NCI-H2196 (cell line): ENCODE data around the gene THSD4.
"Not testable (repeated sequence)": the region's sequence is repeated elsewhere in the genome, so short reads cannot be mapped to it uniquely, and the experiment has no call there.

Experiments
- DNase-seq: peaks from one replicate; lab custom pipeline; 2025; ENCODE audit not compliant: unreplicated experiment; lab: John Stamatoyannopoulos, UW

The THSD4 gene

GRCh38 chr15:71319424-71319823, 204.2 kb downstream of the THSD4 start:
- DNase-seq, result not testable (repeated sequence)

GRCh38 chr15:71319935-71320334, 204.7 kb downstream of the THSD4 start:
- DNase-seq, result no peak

DNA sequence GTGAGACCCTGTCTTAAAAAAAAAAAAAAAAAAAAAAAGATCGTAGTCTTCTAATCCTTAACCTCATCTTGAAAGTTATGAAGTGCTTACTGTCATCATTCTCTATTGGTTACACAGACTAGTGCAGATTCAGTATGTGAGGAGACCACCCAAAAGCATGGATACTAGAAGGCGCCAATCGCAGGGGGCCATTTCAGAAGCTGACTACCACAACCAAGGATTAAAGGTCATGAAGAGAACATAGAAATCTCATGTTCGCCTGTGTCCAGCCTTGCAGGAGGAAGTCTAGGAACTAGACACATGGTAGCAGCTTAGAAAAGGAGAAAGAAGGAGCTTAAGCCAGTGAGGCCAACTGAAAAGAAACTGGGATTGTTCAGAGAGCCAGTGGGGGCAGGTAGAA, 207.8 kb downstream of the THSD4 start:
- no peak for DNase-seq

- DNase-seq, result no peak
Measured at GRCh38 chr15:71323584-71323983, 208.3 kb downstream of the THSD4 start.

DNA sequence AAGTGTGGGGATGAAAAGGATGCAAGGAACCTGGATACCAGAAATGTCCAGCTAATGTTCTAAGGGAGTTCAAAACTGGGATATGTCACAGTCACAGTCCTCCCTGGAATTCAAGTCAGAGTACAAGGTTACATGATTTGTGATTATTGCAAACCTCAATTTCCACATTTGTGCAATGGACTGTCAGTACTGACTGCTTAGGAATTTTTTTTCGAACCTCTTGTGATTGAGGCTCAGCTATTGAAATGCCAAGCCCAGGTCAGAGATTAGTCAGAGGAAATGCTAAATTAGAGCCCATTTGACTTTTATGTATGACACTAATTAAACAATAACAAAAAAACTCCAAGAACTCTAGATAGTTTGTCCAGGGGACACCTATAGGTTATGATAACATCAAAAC, 210.2 kb downstream of the THSD4 start:
- no peak for DNase-seq

- DNase-seq, result no peak
Measured at GRCh38 chr15:71328453-71328852, 213.2 kb downstream of the THSD4 start.

DNA sequence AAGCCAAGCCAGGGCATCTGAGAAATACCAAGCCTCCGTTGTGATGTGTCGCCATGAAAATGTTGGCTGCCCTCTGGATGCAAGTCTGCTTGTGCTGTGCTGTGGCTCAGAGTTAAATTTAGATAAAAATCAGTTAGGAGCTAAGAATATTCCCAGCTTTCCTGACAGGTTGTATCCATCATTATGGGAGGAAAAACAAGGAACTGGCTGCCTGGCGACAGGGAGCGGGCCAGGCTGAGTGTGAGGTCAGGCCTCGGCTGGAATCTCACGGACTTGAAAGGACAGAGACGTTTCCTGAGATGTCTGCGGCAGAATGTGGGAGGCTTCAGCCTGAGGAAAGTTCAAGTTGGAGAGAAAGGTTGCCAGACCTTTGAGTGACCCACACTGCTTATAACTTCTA, 213.8 kb downstream of the THSD4 start:
- no peak for DNase-seq

DNA sequence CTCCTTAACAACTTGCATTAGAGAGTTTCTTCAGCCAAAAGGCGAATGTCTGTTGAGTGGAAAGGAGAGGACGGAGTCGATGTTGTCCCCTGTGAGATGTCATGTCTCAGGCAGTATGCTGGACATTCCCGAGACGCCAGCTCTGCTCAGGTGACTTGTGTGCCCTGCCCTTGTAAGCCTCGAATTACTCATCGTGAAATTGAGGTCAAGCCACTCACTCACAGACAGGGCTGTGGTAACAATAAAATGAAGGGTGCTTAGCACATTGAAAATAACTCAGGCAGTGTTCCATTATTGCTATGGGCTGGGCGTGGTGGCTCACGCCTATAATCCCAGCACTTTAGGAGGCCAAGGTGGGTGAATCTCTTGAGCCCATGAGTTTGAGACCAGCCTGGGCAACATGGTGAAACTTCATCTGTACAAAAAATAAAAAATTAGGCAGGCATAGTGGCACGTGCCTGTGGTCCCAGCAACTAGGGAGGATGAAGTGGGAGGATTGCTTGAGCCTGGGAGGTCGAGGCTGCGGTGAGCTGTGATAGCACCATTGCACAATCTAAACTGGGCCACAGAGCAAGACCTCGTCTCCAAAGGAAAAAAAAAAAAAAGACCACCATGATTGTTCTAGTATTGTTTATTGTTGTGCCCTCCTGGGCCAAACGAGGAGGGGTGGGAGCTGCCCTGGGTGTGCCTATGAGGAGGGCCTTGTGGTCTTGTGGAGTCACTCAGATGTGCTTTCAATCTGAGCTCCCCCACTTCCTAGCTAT, 214.4 kb downstream of the THSD4 start:
- no peak for DNase-seq

DNA sequence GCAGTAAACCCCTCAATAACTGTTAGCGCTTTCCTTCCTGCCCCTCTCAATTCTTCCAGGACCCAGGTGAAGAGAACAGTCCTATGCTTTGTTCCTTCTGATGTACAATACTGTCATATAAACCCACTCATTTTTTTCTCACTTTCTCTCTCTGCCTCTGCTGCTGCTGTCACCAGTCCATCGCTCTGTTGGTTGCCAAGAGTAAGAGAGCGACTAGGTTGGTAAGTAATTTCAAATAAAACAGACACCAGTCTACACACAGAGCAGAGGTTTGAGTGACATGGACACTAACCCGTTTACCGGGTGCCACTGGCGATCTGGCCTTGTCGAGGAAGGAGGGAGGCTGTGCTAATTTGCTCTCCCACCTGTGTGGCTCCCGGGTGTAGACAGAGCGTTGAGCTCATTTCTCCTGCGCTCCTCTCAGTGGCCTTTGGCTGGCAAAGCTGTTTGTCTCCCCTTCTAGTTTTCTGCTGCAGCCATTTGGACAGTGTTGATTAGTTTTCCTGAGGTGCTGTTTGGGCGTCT, 215.4 kb downstream of the THSD4 start:
- DNase-seq, result no peak

GRCh38 chr15:71331173-71331572, 215.9 kb downstream of the THSD4 start:
- no peak for DNase-seq

- no peak for DNase-seq
Measured at GRCh38 chr15:71332431-71333004, 217.2 kb downstream of the THSD4 start.

DNA sequence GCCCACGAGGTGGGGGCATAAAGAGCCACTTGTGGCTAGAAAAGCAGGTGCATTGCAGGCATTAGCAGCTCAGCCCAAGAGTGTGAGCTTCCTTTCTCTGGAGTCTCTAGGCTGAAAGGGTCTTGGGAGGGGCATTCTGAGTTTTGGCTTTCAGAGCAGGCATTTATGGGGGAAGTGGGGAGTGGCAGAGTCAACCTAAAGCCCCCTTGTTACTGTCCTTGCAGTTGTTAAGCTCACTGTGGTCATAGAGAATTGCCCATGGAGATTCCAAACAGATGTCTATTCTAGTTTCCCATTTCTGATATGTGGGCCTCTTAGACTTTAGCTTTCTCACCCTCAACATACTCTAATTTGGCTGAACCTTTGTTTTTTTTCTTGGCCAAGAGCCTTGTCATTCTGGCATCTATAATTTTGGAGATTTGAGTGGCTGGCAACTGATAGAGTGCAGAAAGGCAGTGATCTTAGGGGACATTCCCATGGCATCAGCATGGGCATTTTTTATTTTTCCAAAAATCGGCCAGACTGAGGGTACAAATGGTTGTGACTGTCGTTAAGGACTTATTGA, 217.9 kb downstream of the THSD4 start:
- no peak for DNase-seq

DNA sequence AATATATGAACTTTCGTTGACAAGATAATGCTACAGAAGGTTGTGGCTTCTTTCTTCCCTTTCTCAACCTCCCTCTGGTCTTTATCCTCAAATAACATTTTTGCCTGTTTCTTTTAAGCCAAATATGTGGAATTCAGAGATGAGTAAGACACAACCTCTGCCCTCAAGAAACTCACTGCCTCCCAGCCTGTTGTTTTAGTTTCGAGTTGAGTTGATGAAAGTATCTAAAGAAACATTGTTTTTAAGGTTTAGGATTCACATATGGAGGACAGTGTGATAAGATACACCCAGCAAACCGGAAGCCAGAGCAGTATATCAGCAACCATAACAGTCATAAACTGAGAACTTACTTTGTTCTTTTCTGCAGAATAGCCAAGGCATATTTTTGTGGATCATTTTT, 218.6 kb downstream of the THSD4 start:
- DNase-seq, result no peak

- no peak for DNase-seq
Measured at GRCh38 chr15:71334434-71334833, 219.2 kb downstream of the THSD4 start.

- DNase-seq, result no peak
Measured at GRCh38 chr15:71334873-71335272, 219.6 kb downstream of the THSD4 start.

DNA sequence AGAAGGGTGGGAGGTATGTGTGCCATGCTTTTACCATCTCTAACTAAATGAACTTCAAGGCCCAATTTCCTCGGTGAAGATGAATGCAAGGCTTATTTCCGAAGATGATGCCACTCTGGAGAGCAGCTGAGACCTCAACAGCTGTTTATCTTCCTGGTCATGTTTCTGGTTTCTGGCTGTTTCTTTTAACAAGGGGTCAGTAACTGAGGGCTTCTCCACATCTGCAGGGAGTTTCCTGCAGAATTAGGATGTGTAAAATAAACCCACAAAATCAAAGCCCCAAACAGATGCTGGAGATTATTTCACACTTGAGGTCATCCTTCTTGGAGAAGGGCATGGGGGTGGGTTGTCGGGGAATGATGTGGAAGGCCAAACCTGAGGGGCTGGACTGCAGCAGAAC, 220.3 kb downstream of the THSD4 start:
- no peak for DNase-seq

DNA sequence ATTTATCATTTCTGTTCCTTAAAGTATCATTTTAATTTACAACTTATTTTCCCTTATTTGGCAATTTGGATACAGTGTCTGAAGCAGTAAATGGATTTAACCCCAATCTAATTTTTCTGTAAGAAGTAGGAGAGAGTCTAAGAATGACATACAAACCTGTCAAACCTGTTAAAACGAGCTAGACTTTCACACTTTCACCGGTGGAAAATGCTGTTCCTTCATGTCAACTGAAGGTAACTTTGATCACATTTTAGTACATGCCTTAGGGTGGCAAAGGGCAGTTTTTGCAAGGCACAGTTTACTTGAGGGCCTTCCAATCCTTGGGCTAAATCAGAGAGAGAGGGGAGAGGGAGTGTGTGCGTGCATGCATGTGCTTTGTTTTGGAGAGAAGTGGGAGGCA, 221.4 kb downstream of the THSD4 start:
- no peak for DNase-seq

- DNase-seq, result no peak
Measured at GRCh38 chr15:71337197-71337845, 222.1 kb downstream of the THSD4 start.

DNA sequence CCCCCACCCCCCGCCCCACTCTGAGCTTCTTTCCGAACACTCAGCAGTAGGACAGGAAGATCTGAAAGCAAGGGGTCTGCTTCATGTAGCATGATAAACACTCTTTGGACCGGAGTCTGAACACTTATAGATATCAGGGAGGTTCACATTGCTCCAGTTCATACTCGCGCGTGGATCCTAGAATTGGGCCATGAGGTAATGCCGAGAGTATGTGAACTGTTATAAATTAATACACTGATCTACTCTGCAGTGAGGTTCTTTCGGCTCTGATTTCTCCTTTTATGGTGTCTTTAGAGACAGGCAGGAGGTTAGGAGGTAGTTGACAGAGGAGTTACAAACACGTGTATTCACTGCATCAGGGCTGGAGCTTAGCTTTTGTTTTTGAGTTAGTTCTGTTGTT, 223.0 kb downstream of the THSD4 start:
- DNase-seq, result no peak

DNA sequence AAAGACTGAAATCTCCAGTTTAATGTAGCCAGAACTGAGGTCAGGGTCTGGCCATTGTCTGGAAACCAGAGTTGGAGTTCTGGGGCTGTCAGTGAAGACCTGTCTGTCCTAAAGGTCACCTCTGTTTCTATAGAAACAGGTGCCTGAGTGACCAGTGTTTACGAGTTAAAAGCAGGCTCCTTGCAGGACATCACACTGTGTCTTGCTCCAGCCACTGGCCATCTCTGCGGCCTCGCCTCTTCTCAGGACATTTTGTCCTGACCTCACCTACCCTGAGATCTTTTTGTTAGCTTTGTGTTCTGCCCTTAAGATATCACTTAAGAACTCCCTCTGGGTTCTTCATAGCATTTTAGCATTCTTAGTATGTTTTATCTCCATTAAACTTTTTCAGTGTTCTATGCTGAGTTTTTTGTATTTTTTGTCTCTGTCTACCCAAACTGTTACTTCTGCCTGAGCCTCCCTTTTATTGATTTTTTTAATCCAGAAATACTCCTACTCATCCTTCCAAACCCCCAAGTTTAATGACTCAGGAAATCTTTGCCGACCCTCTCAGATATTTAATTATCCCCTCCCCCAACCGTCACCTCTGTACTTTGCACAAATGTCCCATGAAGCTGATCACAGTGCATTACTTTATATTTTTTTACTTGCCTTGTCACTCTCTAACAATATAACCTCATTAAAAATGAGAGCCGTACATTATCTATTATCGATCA, 223.7 kb downstream of the THSD4 start:
- DNase-seq, result no peak
